NCI-H1436 treated with DMSO at 0.1 percent for 48 hours (cell line): ENCODE data around the gene SLC19A2.
"Not testable (repeated sequence)": the region's sequence is repeated elsewhere in the genome, so short reads cannot be mapped to it uniquely, and the experiment has no call there.

ENCODE experiments used
- DNase-seq: peaks from one replicate; lab custom pipeline; 2025; lab: John Stamatoyannopoulos, UW

SLC19A2 gene, protein sequence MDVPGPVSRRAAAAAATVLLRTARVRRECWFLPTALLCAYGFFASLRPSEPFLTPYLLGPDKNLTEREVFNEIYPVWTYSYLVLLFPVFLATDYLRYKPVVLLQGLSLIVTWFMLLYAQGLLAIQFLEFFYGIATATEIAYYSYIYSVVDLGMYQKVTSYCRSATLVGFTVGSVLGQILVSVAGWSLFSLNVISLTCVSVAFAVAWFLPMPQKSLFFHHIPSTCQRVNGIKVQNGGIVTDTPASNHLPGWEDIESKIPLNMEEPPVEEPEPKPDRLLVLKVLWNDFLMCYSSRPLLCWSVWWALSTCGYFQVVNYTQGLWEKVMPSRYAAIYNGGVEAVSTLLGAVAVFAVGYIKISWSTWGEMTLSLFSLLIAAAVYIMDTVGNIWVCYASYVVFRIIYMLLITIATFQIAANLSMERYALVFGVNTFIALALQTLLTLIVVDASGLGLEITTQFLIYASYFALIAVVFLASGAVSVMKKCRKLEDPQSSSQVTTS

GRCh38 chr1:169485431-169486280 lies at the start of gene SLC19A2:
Gene SLC19A2 (minus strand): TSS chr1:169485944. CDS start chr1:169485766, 178 bp downstream.
- DNase-seq: peak; percentile 95

DNA sequence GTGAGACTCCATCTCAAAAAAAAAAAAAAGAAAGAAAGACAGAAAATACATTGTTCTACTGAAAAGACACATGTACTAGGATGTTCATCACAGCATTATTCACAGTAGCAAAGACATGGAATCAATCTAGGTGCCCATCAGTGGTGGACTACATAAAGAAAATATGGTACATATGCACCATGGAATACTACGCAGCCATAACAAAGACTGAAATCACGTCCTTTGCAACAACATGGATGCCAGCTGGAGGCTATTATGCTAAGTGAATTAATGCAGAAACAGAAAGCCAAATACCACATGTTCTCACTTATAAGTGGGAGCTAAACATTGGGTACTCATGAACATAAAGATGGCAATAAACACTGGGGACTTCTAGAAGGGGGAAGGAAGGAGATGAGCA lies 48.9 kb upstream of the SLC19A2 start:
- DNase-seq: no peak

GRCh38 chr1:169533528-169534190 lies 47.9 kb upstream of the SLC19A2 start:
- not testable (repeated sequence) for DNase-seq

DNA sequence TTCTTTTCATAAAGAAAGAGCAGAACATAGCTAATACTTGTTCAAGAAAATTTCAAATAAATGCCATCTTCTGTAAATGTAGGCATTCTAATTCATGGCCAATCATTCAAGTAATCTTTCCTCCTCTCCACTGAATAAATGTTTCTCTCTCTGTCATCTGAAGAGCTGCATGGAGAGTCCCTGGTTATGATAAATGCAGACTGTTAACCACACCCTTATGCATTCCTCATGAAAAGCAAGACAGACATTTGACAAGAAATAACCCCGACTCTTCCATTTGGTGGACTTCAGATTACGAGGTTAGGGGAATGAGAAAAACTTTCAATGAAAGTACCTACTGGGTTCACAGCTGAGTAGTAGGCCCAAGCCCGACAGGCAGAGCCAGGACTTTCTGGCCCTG lies 44.7 kb upstream of the SLC19A2 start:
- DNase-seq: no peak

DNA sequence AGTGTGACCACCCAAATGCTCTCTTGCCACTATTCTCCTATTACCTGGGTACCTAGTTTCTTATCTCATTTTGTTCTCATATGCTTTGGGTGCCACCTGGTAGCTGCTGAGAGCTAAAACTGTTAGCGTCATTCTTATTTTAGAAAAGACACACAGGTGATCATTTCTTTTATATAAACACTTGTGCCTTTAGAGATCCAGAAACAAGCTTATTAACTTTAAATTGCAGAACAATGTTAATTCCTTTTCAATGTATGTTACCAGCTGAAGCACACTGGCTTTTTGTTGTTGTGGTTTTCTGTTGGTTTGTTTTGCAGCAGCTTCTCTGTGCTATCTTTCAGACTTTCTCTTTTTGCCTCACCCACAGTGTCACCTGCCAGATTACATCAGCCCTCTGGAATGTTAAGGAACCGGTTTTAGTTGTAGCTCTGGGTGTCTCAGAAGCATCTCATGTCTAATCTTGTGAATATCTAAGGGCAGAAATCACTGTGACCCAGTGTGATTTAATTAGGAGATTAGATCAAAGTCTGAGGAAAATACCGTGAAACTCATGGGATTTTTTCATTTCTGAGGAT lies 43.4 kb upstream of the SLC19A2 start:
- DNase-seq: no peak

DNA sequence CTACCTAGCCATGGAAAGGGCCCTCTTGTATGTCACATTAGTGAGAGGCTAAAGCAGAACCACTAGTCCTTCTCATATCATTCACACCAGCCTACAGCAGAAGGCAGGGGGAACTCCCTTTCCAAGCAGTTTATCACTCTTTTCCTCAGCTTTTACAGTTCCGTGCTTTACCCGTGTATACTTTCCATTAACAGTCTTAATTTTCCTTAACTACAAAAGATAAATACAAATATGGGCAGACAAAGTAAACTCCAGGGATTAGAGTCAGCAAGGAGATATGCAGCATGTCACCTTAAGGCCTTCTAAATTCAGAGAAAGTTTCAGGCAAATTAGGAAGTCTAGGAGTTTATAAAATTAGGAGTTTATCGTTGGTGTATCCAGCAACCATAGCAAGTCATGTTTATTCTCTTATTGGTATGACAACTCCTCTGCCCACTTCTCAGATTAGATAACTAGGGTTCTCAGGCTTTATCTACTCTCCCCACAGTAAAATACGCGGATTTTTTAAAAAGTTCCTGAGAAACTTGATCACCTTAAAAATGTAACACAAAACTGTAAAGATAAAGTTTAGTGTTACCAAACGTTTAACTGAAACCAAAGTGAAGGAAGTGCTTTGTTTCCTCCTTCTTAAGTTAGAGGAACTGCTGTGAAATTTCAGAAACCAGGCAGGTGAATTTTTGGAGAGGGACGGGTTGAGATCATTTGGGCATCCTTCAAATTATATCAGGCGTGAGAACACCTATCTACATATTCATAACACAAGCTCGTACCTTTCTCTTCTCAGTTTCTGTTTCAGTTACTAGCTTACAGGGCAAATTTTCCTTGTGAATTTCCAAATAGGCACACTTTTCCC lies 42.7 kb upstream of the SLC19A2 start:
- DNase-seq: no peak

- no peak for DNase-seq
Measured at GRCh38 chr1:169527451-169528214, 41.9 kb upstream of the SLC19A2 start.

DNA sequence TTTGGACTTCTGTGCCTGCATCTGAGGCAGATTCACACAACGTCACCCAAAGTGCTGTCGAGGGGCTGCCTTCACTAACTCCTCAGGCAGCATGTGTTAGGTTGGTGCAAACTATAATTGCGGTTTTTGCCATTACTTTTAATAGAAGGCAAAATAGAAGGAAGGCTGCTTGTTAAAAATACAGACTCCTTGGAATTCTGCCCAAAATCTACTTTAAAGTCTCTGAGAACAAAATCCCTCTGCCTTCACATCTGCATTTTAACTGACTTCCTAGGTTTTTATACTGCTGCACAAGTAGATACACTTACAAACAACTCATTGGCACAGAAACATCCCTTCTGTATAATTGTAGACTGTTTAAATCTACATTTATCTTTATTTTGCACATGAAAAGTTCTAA lies 41.3 kb upstream of the SLC19A2 start:
- no peak for DNase-seq

DNA sequence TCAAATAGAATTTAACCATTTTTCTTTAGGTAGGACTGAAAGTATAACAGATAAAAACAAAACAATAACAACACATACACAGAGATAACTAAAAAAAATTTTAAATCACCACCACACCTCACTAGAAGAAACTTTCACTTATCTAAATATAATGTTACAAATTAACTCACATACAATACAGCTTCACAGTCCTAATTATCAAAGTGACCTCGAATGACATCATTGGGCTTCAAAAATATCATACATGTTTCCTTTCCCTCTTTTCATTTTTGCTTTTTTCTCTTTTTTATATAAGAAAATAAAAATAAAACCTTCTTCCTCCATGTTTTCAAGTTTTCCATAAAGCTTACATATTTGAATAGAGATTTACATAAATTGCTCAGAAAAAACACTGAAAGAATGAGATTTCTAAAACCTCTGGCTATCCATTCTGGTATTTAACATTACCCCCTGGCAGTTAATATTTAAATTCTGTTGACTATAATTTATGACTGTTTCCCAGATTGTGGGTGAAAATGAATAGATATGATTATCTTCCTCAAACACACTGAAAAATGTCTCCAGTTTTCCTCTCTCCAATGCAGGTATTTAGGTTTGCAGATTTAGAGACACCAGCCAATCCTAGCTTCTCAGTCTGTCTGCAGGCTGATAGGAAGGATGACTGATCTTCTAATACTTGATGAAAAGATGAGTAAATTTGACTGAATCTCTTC lies 40.5 kb upstream of the SLC19A2 start:
- no peak for DNase-seq

DNA sequence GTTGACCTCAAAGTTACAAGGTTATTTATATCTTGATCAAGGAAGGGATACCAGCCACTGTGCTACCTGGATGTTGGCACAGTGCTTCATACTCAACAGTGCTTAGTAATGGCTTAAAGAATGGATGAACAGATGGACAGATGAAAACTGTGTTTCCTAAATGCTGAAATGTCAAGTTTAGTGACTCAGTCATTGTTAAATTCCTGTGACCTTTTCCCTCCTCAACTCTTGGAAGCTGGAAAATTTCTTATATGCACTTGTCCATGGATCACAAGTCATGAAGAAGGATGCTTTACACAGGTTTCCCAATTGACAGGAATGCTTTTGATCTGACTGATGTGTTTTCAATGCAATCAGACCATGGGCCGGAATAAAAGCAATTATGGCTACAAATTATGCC lies 39.6 kb upstream of the SLC19A2 start:
- DNase-seq: no peak

- DNase-seq: no peak
Measured at GRCh38 chr1:169523904-169524303, 38.2 kb upstream of the SLC19A2 start.

DNA sequence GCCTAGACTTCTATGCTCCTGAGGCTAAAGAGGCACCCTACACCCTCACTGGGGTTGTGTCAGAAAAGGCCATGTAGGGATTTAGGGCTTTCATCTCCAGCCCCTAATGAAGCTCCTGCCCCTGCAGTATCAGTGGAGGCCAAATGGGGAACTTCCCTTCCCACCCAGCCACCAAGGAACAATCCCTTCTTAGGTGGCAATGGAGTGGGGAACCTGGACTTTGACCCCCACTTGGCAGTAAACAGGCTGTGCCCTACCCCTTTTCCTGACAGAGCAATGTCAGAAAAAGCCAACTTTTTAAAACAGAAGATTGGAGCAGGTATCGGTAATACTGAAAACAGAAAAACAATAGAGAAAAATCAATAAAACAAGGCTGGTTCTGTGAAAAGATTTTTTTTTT lies 35.5 kb upstream of the SLC19A2 start:
- DNase-seq: no peak

DNA sequence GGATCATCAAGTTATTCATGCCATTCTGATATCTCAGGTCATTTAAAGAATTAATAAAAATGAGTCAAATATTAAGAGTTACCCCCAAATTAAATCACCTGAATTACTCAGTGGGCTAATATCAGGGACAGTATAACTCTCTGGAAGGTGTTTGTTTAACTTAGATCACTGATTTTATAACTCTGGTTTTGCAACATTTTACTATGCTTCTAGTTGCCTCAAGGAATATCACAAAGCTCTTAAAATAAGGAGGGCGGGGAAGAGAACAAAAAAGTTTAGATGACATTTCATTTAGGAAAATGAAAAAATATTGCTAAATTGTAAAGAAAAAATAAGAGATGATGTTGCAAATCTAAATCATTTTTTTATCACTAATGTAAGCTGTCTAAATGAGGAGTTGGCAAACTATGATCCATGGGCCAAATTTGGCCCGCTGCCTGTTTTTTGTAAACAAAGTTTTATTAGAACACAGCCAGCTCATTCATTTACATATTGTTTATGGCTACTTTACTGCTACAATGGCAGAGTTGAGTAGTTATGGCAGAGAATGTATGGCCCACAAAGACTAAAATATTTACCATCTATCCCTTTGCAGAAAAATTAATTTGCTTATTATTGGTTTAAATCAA lies 31.9 kb upstream of the SLC19A2 start:
- no peak for DNase-seq

GRCh38 chr1:169515641-169516040 lies 29.9 kb upstream of the SLC19A2 start:
- no peak for DNase-seq

DNA sequence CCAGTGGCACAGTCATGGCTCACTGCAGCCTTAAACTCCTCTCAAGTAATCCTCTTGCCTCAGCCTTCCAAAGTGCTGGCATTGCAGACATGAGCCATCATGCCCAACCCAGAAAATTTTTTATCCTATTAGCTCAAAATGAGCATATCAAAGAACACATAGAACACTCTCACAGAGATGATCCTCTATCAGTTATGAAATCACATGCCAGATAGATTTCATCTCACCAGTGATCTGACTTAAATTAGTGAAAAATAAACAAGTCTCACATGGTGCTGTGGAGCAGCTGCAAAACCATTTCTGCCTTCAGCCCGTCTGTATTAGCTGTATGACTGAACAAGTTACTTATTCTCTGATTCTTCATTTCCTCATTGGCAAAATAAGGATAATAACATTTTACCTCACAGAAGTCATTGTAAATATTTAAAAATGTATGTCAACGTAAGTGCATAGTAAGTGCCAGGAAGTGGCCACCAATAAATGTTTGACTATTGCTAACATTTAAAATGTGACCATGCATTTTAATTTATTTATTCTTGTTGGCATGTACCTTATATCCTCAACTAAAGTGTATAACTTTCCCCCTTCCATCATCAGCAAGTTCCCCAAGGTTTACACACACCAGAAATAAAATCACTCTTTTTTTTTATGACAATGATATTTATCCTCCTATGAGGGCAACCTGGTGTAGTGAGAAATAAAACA lies 29.0 kb upstream of the SLC19A2 start:
- no peak for DNase-seq

GRCh38 chr1:169513208-169513607 lies 27.5 kb upstream of the SLC19A2 start:
- no peak for DNase-seq

GRCh38 chr1:169511316-169512005 lies 25.7 kb upstream of the SLC19A2 start:
- no peak for DNase-seq

DNA sequence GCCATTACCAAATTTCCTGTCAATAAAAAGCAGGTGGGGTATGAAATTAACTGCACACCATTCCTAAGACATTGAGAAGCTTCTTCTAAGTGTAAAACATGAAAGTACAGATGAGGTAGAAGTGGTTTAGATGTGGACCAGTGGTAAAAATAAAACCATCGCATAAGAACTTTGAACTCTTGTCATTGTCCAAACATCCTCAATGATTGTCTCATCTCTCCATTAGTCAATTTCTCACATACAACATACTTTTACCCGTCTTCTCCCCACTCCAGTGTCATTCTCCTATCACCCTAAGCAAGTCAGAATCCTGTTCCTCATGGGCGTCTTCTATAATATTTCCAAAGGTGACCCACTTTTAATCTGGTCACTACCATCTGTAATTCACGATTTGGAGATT lies 24.3 kb upstream of the SLC19A2 start:
- DNase-seq: no peak
